Esophagus (tissue), 2 donors: Measurements from ENCODE around the gene CROCC. TPM values are rescaled to one million over a fixed set of nuclear protein-coding genes. Genes with fewer than 3 reads are reported as not detected.
A peak's percentile ranks its signal among the peaks of the same experiment; 100 is the strongest.

Experiments
- H3K27ac ChIP-seq, 2 donors: one replicate each; pipeline ENCODE4 v1.5.1; 2013; ENCODE audit warnings: low read depth in 2 of 2, mild to moderate bottlenecking in 2 of 2, inconsistent platforms in 1 of 2, low read length in 1 of 2, moderate library complexity in 1 of 2
- H3K27me3 ChIP-seq, 2 donors: one replicate each; pipeline ENCODE4 v1.6.1; 2013; ENCODE audit warnings: low read length in 2 of 2, control low read depth in 1 of 2, mild to moderate bottlenecking in 1 of 2; ENCODE audit not compliant: insufficient read depth in 2 of 2, control insufficient read depth in 1 of 2
- H3K36me3 ChIP-seq, 2 donors: one replicate each; pipeline ENCODE4 v1.6.1; 2013; ENCODE audit warnings: low read length in 1 of 2; ENCODE audit not compliant: control insufficient read depth in 2 of 2, insufficient read depth in 2 of 2
- H3K4me1 ChIP-seq, 2 donors: one replicate each; pipeline ENCODE4 v1.6.1; 2013; ENCODE audit warnings: low read length in 1 of 2; ENCODE audit not compliant: control insufficient read depth in 2 of 2, insufficient read depth in 2 of 2
- H3K4me3 ChIP-seq, 2 donors: one replicate each; pipeline ENCODE4 v1.5.1; 2013; ENCODE audit warnings: low read length in 2 of 2, mild to moderate bottlenecking in 2 of 2, low read depth in 1 of 2, moderate library complexity in 1 of 2
- H3K9me3 ChIP-seq, 2 donors: one replicate each; pipeline ENCODE4 v1.6.1; 2013; ENCODE audit warnings: mild to moderate bottlenecking in 2 of 2, low read depth in 1 of 2, low read length in 1 of 2, moderate library complexity in 1 of 2; ENCODE audit not compliant: control insufficient read depth in 2 of 2, insufficient read depth in 1 of 2
- WGBS, 2 donors: extraction: QIAGEN DNeasy Blood & Tissue Kit; methylation state at CpG; one replicate each; pipeline ENCODE4 v1.1.7; 2013; 5-methylcytosine and 5-hydroxymethylcytosine counted together
- polyA plus RNA-seq, 2 donors: library from polyadenylated mRNA; stranded (reverse); fragments of 200-250 nt; gene quantifications; one replicate each; pipeline ENCODE4 v1.2.3, GENCODE V29; 2013
- donor health status: healthy with polysubstance abuse.
- donor health status: Bipolar disorder and iron deficiency.

Gene CROCC
- polyA plus RNA-seq, 2 donors = 15.5 to 64.1 TPM

DNA sequence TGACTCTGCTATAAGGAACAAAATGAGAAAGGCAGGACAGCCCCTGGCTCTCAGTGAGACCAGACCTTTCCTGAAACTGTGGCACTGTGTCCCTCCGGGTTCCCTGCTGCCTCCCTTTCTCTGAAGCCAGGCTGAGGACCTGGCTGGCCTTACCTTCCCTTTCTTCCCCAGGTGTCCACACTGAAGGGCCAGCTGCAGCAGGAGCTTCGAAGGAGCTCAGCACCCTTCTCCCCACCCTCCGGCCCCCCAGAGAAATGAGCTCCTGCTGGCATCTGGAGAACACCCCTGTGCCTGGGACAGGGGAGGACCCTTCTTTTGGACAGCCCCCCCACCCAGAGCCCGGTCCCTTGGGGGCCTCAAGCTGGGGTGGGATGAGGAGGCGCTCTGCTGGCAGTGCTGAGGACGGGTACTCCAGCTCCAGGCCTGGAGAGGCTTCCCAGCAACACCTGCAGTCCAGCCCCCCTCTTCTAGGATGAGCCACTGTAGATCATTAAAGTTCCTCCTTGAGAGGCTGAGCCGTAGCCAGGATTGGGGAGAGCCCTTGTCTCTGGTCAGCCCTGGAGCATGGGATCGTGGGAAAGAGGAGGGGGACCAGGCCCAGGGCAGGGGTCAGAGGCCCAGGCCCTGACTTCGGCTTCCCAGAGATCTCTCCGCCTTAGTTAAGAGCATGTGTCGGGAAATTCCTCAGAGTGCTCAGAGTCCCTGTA, 50.6 kb downstream of the CROCC start:
- H3K27me3 ChIP-seq = no peaks in the 10 kb centered on the region
- H3K4me3 ChIP-seq = no peak overlapping the region
- H3K27ac ChIP-seq = no peak overlapping the region
- H3K4me1 ChIP-seq = peaks cover under 1 to 2% of the 10 kb centered on the region in 2 donors
- WGBS, 2 donors = 79 to 83% methylated on average over 10 to 11 of the region's 11 CpGs
- H3K9me3 ChIP-seq = no peaks in the 10 kb centered on the region
- peaks cover 0 to 17% of the 10 kb centered on the region in 2 donors for H3K36me3 ChIP-seq

GRCh38 chr1:16973215-16973614, 51.5 kb downstream of the CROCC start:
- 82 to 84% methylated on average over 9 of the region's 9 CpGs for WGBS, 2 donors

GRCh38 chr1:16975211-16975610, 53.5 kb downstream of the CROCC start:
- Histone ChIP-seq H3K4me1 (peaks cover 0 to 14% of the 10 kb centered on the region in 2 donors), H3K4me3 (no peak overlapping the region), H3K9me3 (no peaks in the 10 kb centered on the region), H3K36me3 (peaks cover 0 to 8% of the 10 kb centered on the region in 2 donors), H3K27me3 (no peaks in the 10 kb centered on the region), H3K27ac (no peak overlapping the region)
- 65 to 67% methylated on average over 14 of the region's 14 CpGs for WGBS, 2 donors

More at GRCh38 chr1:16973215-16973614, 51.5 kb downstream of the CROCC start:
- no peak overlapping the region for H3K4me3 ChIP-seq
- H3K4me1 ChIP-seq = peaks cover 0 to 5% of the 10 kb centered on the region in 2 donors
- H3K9me3 ChIP-seq = no peaks in the 10 kb centered on the region
- no peak overlapping the region for H3K27ac ChIP-seq
- H3K36me3 ChIP-seq = peaks cover 0 to 12% of the 10 kb centered on the region in 2 donors
- no peaks in the 10 kb centered on the region for H3K27me3 ChIP-seq

DNA sequence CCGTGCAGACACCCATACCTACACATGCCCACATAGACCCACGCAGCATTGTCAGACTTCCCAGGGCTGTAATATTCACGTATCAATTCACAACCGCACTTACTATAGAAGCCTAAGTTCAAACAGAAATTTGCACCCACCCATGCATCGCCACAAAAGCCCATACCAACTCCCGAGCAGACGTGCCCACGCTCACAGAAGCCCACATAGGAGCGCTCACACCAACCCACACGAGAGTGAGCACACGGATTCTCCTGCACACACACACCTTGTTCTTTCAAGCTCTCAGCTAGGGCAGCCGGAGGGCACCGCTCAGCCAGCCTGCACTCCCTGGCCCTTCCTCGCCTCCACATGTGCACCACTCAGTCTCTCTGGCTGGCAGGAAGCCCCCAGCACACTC, 54.1 kb downstream of the CROCC start:
- peaks cover 2 to 14% of the 10 kb centered on the region in 2 donors for H3K4me1 ChIP-seq
- H3K4me3 ChIP-seq = no peak overlapping the region
- H3K27ac ChIP-seq = no peak overlapping the region
- H3K27me3 ChIP-seq = no peaks in the 10 kb centered on the region
- no peaks in the 10 kb centered on the region for H3K9me3 ChIP-seq
- 60 to 79% methylated on average over 14 of the region's 14 CpGs for WGBS, 2 donors
- peaks cover 0 to 6% of the 10 kb centered on the region in 2 donors for H3K36me3 ChIP-seq

DNA sequence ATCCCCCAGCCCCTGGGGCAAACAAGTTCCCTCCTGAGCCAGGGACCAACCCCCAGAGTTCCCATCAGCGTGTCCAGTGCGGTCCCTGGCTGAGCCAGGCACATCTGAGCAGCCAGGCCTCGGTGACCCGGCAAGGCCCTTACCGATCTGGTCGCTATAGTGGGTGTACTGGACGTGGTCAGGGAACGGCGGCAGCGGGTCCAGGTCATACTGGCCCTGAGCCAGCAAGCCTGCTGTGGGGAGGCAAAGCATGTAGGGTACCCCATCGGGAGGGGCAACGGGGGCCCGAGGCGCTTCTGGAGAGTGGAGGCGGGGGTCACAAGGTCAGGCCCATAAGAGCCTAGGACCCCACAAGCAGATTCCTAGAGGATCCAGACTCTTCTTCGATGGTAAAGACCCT, 55.2 kb downstream of the CROCC start:
- Histone ChIP-seq H3K27me3 (no peaks in the 10 kb centered on the region), H3K36me3 (peaks cover 0 to 3% of the 10 kb centered on the region in 2 donors), H3K9me3 (no peaks in the 10 kb centered on the region), H3K4me1 (peaks cover 2 to 14% of the 10 kb centered on the region in 2 donors), H3K4me3 (no peak overlapping the region), H3K27ac (no peak overlapping the region)
- WGBS, 2 donors = 85 to 89% methylated on average over 16 of the region's 16 CpGs

DNA sequence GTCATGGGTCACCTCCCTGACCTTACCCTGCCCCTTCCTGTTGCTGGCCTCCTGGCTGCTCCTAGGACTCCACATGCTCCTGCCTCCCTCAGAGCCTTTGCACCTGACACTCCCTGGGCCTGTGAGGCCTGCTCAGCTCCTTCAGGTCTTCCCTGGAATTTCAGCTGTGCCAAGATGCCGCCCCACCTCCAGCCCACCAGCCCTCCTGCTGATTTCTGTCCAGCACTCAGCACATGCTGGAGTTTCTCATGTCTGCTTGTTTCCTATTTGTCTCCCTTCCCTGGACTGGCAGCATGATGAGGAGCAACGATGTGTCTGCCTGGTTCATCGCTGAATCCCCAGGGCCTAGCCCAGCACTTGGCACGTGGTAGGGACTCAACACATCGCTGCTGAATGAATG, 55.6 kb downstream of the CROCC start:
- no peaks in the 10 kb centered on the region for H3K9me3 ChIP-seq
- H3K4me1 ChIP-seq = peaks cover 2 to 14% of the 10 kb centered on the region in 2 donors
- no peak overlapping the region for H3K27ac ChIP-seq
- H3K27me3 ChIP-seq = no peaks in the 10 kb centered on the region
- no peak overlapping the region for H3K4me3 ChIP-seq
- H3K36me3 ChIP-seq = peaks cover 0 to 3% of the 10 kb centered on the region in 2 donors
- WGBS, 2 donors = 88 to 91% methylated on average over 5 of the region's 5 CpGs

GRCh38 chr1:16978139-16978538, 56.4 kb downstream of the CROCC start:
- Histone ChIP-seq H3K9me3 (no peaks in the 10 kb centered on the region), H3K4me3 (no peak overlapping the region), H3K27me3 (no peaks in the 10 kb centered on the region), H3K27ac (peak overlapping the region in 1 of 2 donors; percentile 9), H3K4me1 (peaks cover 2 to 14% of the 10 kb centered on the region in 2 donors), H3K36me3 (peaks cover 0 to 2% of the 10 kb centered on the region in 2 donors)
- WGBS, 2 donors = 78 to 88% methylated on average over 4 of the region's 4 CpGs

DNA sequence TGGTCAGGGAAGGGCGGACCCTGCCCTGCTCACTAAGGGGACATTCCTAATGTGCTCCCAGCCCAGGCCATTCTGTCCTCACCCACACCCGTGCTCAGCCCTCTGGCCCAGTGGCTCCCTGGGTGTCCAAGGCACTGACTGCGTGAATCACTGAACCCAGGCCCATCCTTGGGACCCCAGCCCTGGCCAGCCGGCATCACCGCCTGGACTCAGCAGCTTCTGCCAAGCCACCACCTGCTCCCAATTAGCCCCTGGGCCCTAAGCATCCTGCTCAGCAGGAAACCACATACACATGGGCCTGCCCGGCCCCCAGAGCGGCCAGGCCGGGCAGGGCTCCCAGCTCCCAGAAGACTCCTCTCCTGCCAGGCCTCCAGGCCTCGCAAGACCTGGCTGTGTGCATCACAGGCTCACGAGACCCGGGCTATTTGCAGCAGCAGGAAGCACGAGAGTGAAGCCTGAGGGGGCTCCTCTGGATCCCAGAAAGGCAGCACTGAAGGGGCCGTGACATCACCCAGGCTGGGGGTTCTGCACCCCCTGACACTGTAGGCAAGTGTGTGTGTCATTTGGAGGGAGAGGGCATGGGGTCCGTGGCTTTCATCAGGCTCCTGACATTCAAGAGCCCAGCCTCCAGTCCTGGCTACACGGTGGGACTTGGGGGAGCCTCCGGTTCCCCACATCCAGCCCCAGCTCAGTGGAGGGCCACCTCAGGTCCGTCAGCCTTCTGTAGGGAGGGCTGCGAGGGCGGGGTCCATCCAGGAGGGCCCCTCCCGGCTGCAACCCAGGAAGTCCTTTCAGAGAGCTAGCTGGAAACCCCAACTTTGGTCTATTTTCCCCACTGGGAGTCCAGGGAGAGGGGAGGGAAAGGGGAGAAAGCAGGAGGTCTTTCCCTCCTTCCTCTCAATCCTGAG, 57.1 kb downstream of the CROCC start:
- 46 to 61% methylated on average over 20 of the region's 20 CpGs for WGBS, 2 donors
- H3K4me1 ChIP-seq = peaks cover 2 to 14% of the 10 kb centered on the region in 2 donors
- no peak overlapping the region for H3K4me3 ChIP-seq
- H3K27ac ChIP-seq = no peak overlapping the region
- H3K36me3 ChIP-seq = no peaks in the 10 kb centered on the region
- H3K9me3 ChIP-seq = no peaks in the 10 kb centered on the region
- H3K27me3 ChIP-seq = no peaks in the 10 kb centered on the region

- Histone ChIP-seq H3K36me3 (no peaks in the 10 kb centered on the region), H3K27me3 (no peaks in the 10 kb centered on the region), H3K27ac (no peak overlapping the region), H3K4me1 (peaks cover 4 to 16% of the 10 kb centered on the region in 2 donors), H3K9me3 (no peaks in the 10 kb centered on the region), H3K4me3 (peak overlapping the region; percentile 22 to 40)
- WGBS, 2 donors = 18 to 19% methylated on average over 44 of the region's 44 CpGs
Measured at GRCh38 chr1:16979475-16980327, 58.0 kb downstream of the CROCC start.
